H1 (cell line): Measurements from ENCODE around the gene ZXDC. TPM values are rescaled to one million over a fixed set of nuclear protein-coding genes. Genes with fewer than 3 reads are reported as not detected.

Experiments used
- CTCF ChIA-PET: fragments of 300-600 bp; sonication (Branson Sonifier 250); formaldehyde crosslinking; loops from one replicate; lab custom pipeline; 2021; ENCODE audit not compliant: partially characterized antibody; lab: Charles Lee
- POLR2A ChIA-PET: fragments of 300-600 bp; sonication (Branson Sonifier 250); formaldehyde crosslinking; loops from one replicate; lab custom pipeline; 2021; ENCODE audit warnings: inconsistent platforms; ENCODE audit not compliant: partially characterized antibody; lab: Charles Lee
- DNase-seq, 2 experiments: peaks; one replicate each; pipeline versions ENCODE4 v3.0.0 to v3.0.0-alpha.2; 2010 to 2022; ENCODE audit warnings: low spot score in 2 of 2, low read depth in 1 of 2, mixed read lengths in 1 of 2
- FAIRE-seq: peaks from 2 replicates; lab custom pipeline; 2011; peaks lifted over from hg19 to GRCh38; lab: Jason Lieb, UNC
- H2AFZ ChIP-seq: 2 replicates; pipeline ENCODE4 v1.8.1; 2012; ENCODE audit warnings: low read length, inconsistent platforms
- H2AK5ac ChIP-seq: 2 replicates; pipeline ENCODE4 v1.6.1; 2013; ENCODE audit warnings: low read depth, low read length
- H2BK120ac ChIP-seq: replicated peaks from 2 replicates; pipeline ENCODE3; 2013; ENCODE audit warnings: low read depth, low read length, inconsistent platforms
- H2BK12ac ChIP-seq: 2 replicates; pipeline ENCODE4 v1.6.1; 2013; ENCODE audit warnings: low read depth, low read length
- H2BK15ac ChIP-seq: 2 replicates; pipeline ENCODE4 v1.6.1; 2013; ENCODE audit warnings: low read length
- H2BK20ac ChIP-seq: 2 replicates; pipeline ENCODE4 v1.6.1; 2013; ENCODE audit warnings: low read length
- H2BK5ac ChIP-seq: 2 replicates; pipeline ENCODE4 v1.6.1; 2013; ENCODE audit warnings: low read depth, low read length
- H3K14ac ChIP-seq: 2 replicates; pipeline ENCODE4 v1.6.1; 2013; ENCODE audit warnings: inconsistent platforms; ENCODE audit not compliant: insufficient read length
- H3K18ac ChIP-seq: 2 replicates; pipeline ENCODE4 v1.6.1; 2013; ENCODE audit warnings: low read length; ENCODE audit errors: extremely low read depth
- H3K23ac ChIP-seq: 2 replicates; pipeline ENCODE4 v1.6.1; 2013; ENCODE audit warnings: inconsistent platforms; ENCODE audit not compliant: insufficient read length
- H3K23me2 ChIP-seq: 2 replicates; pipeline ENCODE4 v1.6.1; 2013; ENCODE audit warnings: low read depth, low read length
- H3K27ac ChIP-seq: 2 replicates; pipeline ENCODE4 v1.6.1; 2011; ENCODE audit warnings: low read depth, low read length, inconsistent platforms
- H3K27me3 ChIP-seq, 4 experiments: replicated peaks in 1 of 4; 1 replicate in 1 of 4; 2 replicates in 3 of 4; pipeline versions ENCODE4 v1.6.1 to v1.8.1; 2011 to 2013; ENCODE audit warnings: low read length in 3 of 4, mild to moderate bottlenecking in 3 of 4, inconsistent platforms in 2 of 4, mixed read lengths in 2 of 4, moderate library complexity in 1 of 4; ENCODE audit not compliant: control insufficient read depth in 3 of 4, insufficient read depth in 3 of 4; ENCODE audit errors: extremely low read depth in 1 of 4
- H3K36me3 ChIP-seq, 4 experiments: 2 replicates each; pipeline versions ENCODE4 v1.6.1 to v1.8.1; 2011 to 2013; ENCODE audit warnings: mild to moderate bottlenecking in 4 of 4, low read length in 3 of 4, moderate library complexity in 2 of 4, control low read depth in 1 of 4, inconsistent platforms in 1 of 4; ENCODE audit not compliant: insufficient read depth in 4 of 4, control insufficient read depth in 2 of 4
- H3K4ac ChIP-seq: replicated peaks from 2 replicates; pipeline ENCODE3; 2013; ENCODE audit warnings: low read length, low read depth, mixed read lengths, inconsistent platforms; ENCODE audit not compliant: insufficient read length
- H3K4me1 ChIP-seq, 4 experiments: replicated peaks in 1 of 4; 1 replicate in 1 of 4; 2 replicates in 3 of 4; pipeline versions ENCODE4 v1.6.1 to v1.8.1; 2011 to 2013; ENCODE audit warnings: low read length in 3 of 4, inconsistent platforms in 2 of 4, mixed read lengths in 1 of 4; ENCODE audit not compliant: insufficient read depth in 4 of 4, control insufficient read depth in 3 of 4
- H3K4me2 ChIP-seq, 2 experiments: 2 replicates each; pipeline versions ENCODE4 v1.6.1 to v1.8.1; 2011 to 2013; ENCODE audit warnings: low read depth in 2 of 2, low read length in 2 of 2, control low read depth in 1 of 2, inconsistent platforms in 1 of 2, mild to moderate bottlenecking in 1 of 2; ENCODE audit not compliant: insufficient read depth in 1 of 2
- H3K4me3 ChIP-seq, 4 experiments: fragments of 200-600, 300-600 bp in 1 of 4; sonication (generic), shearing (Covaris generic), sonication (Bioruptor Twin) in 1 of 4; 2 replicates each; pipeline versions ENCODE4 v1.5.1 to v1.8.1; 2011 to 2016; ENCODE audit warnings: low read length in 4 of 4, low read depth in 3 of 4, control low read depth in 2 of 4, inconsistent platforms in 2 of 4, mild to moderate bottlenecking in 2 of 4, mixed read lengths in 1 of 4, moderate library complexity in 1 of 4; ENCODE audit not compliant: insufficient read depth in 2 of 4; ENCODE audit errors: extremely low read depth in 1 of 4
- H3K56ac ChIP-seq: replicated peaks from 2 replicates; pipeline ENCODE3; 2013; ENCODE audit warnings: low read depth, mild to moderate bottlenecking, mixed read lengths, low read length, inconsistent platforms; ENCODE audit not compliant: insufficient read length
- H3K79me1 ChIP-seq: 2 replicates; pipeline ENCODE4 v1.6.1; 2013; ENCODE audit warnings: low read depth, low read length, control low read depth
- H3K79me2 ChIP-seq, 2 experiments: 2 replicates each; pipeline versions ENCODE4 v1.6.1 to v1.8.1; 2012 to 2013; ENCODE audit warnings: low read length in 2 of 2, mild to moderate bottlenecking in 2 of 2, inconsistent platforms in 1 of 2; ENCODE audit not compliant: insufficient read depth in 2 of 2, control insufficient read depth in 1 of 2
- H3K9ac ChIP-seq, 4 experiments: replicated peaks in 1 of 4; 1 replicate in 1 of 4; 2 replicates in 3 of 4; pipeline versions ENCODE4 v1.6.1 to v1.8.1; 2011 to 2013; ENCODE audit warnings: low read depth in 3 of 4, low read length in 3 of 4, control low read depth in 2 of 4, mild to moderate bottlenecking in 2 of 4, moderate library complexity in 2 of 4, inconsistent platforms in 1 of 4; ENCODE audit errors: extremely low read depth in 1 of 4
- H3K9me3 ChIP-seq, 2 experiments: 2 replicates each; pipeline versions ENCODE4 v1.6.1 to v1.8.1; 2012 to 2013; ENCODE audit warnings: mild to moderate bottlenecking in 2 of 2, moderate library complexity in 2 of 2, control low read depth in 1 of 2, inconsistent platforms in 1 of 2, low read depth in 1 of 2, low read length in 1 of 2, mixed read lengths in 1 of 2; ENCODE audit not compliant: insufficient read depth in 2 of 2
- H4K20me1 ChIP-seq, 2 experiments: replicated peaks in 1 of 2; 2 replicates each; pipeline versions ENCODE3 to v1.8.1; 2011 to 2013; ENCODE audit warnings: inconsistent platforms in 2 of 2, low read length in 2 of 2, mild to moderate bottlenecking in 1 of 2; ENCODE audit not compliant: insufficient read depth in 2 of 2, control insufficient read depth in 1 of 2
- H4K5ac ChIP-seq: 2 replicates; pipeline ENCODE4 v1.6.1; 2013; ENCODE audit warnings: low read length, low read depth, mixed read lengths, inconsistent platforms; ENCODE audit not compliant: insufficient read length
- H4K8ac ChIP-seq: 2 replicates; pipeline ENCODE4 v1.8.0; 2013; ENCODE audit warnings: mild to moderate bottlenecking, moderate library complexity, low read length, inconsistent platforms; ENCODE audit not compliant: insufficient read depth; ENCODE audit errors: extremely low read depth
- H4K91ac ChIP-seq: replicated peaks from 2 replicates; pipeline ENCODE3; 2013; ENCODE audit warnings: low read length, mixed read lengths, inconsistent platforms; ENCODE audit not compliant: insufficient read length
- BRCA1 ChIP-seq: IDR thresholded peaks from 2 replicates; pipeline ENCODE4 v1.6.1; 2012; ENCODE audit warnings: low read depth, low read length, improper control_type of control experiment
- CBX5 ChIP-seq: fragments of 300-800, 300-1000 bp; sonication (generic); IDR thresholded peaks from 2 replicates; pipeline ENCODE4 v1.7.1; 2016; ENCODE audit warnings: antibody characterized with exemption, low read length, low read depth
- CEBPB ChIP-seq: IDR thresholded peaks from 2 replicates; pipeline ENCODE4 v1.6.1; 2012; ENCODE audit warnings: low read depth, low read length
- EGR1 ChIP-seq: IDR thresholded peaks from 2 replicates; pipeline ENCODE4 v1.6.1; 2011; ENCODE audit warnings: low read depth, low read length, borderline replicate concordance
- GABPA ChIP-seq: IDR thresholded peaks from 2 replicates; pipeline ENCODE4 v1.6.1; 2011; ENCODE audit warnings: mild to moderate bottlenecking, low read length, moderate library complexity, borderline replicate concordance; ENCODE audit not compliant: insufficient read depth
- JUN ChIP-seq: IDR thresholded peaks from 2 replicates; pipeline ENCODE4 v1.6.1; 2011; ENCODE audit warnings: low read depth, mild to moderate bottlenecking, improper control_type of control experiment, low read length
- NRF1 ChIP-seq: IDR thresholded peaks from 2 replicates; pipeline ENCODE4 v1.6.1; 2011; ENCODE audit warnings: mild to moderate bottlenecking, low read depth, low read length, improper control_type of control experiment
- SIX5 ChIP-seq: IDR thresholded peaks from 2 replicates; pipeline ENCODE4 v1.6.1; 2011; ENCODE audit warnings: mild to moderate bottlenecking, low read depth, low read length
- SP2 ChIP-seq: IDR thresholded peaks from 2 replicates; pipeline ENCODE4 v1.6.1; 2012; ENCODE audit warnings: mild to moderate bottlenecking, low read length, inconsistent platforms
- WGBS, 2 experiments: shearing (Covaris generic) in 1 of 2; methylation state at CpG; one replicate each; pipeline versions ENCODE4 v1.1.6 to v1.1.7; 2013 to 2015; ENCODE audit warnings: low lambda C conversion rate in 2 of 2, mixed read lengths in 2 of 2, inconsistent platforms in 1 of 2, low coverage in 1 of 2, missing lambda C conversion rate in 1 of 2; ENCODE audit not compliant: insufficient replicate concordance in 2 of 2, insufficient coverage in 1 of 2, insufficient read length in 1 of 2; ENCODE audit errors: extremely low coverage in 1 of 2, missing lambda C conversion rate in 1 of 2; 5-methylcytosine and 5-hydroxymethylcytosine counted together
- polyA plus RNA-seq, 7 experiments: library from polyadenylated mRNA; depleted of rRNA in 3 of 7; stranded (reverse) in 5 of 7; unstranded in 2 of 7; fragments of >200 nt in 5 of 7; fragments of 200-250 nt in 2 of 7; gene quantifications; 1 replicate in 5 of 7; 2 replicates in 1 of 7; 4 replicates in 1 of 7; pipeline versions ENCODE4 v1.2.1 to v1.2.3, GENCODE V29; 2011 to 2013; ENCODE audit warnings: missing spikeins in 2 of 7, mixed read lengths in 2 of 7
- total RNA-seq: library from RNA; stranded (reverse); fragmentation: NEBNext Ultra II Directional; extraction: Animal tissue kit (Norgen Biotek cat#: 25700); gene quantifications from 2 replicates; pipeline ENCODE4 v1.2.1, GENCODE V29; 2021

ZXDC gene
- total and polyA plus RNA-seq, 2 of the 8 experiments (the other 6 are each of a cell fraction or from before 2014, with no cell fraction given) = 12.7 to 24.3 TPM

GRCh38 chr3:126456766-126457388 lies 18.8 kb downstream of the ZXDC start:
- WGBS, 2 experiments = 89% methylated on average over 12 of the region's 12 CpGs; no CpG with 5 or more reads in 1 of the 2 experiments
- H3K79me2 ChIP-seq = no peaks in the 10 kb centered on the region; a peak in 2 of 4 replicates
- peaks cover 12 to 54% (median 28%) of the 10 kb centered on the region in 4 experiments; a peak in 6 of 8 replicates for H3K36me3 ChIP-seq

More at GRCh38 chr3:126456766-126457388, 18.8 kb downstream of the ZXDC start:
- DNase-seq (no peak), FAIRE-seq (no peak)
- Histone ChIP-seq H2AK5ac (no peak overlapping the region), H4K20me1 (peaks cover 0 to 12% of the 10 kb centered on the region in 2 experiments), H3K14ac (no peak overlapping the region), H2AFZ (no peak overlapping the region), H3K27ac (no peak overlapping the region), H3K56ac (no peak overlapping the region), H2BK15ac (no peak overlapping the region), H3K23me2 (no peaks in the 10 kb centered on the region), H2BK20ac (no peak overlapping the region), H3K4me3 (no peak overlapping the region), H3K23ac (no peak overlapping the region), H3K79me1 (peaks cover 6% of the 10 kb centered on the region; the same call in 1 of the 2 replicates), H3K18ac (no peak overlapping the region), H3K4me2 (no peak overlapping the region), H3K9me3 (no peaks in the 10 kb centered on the region), H3K27me3 (no peaks in the 10 kb centered on the region), H3K4me1 (no peaks in the 10 kb centered on the region), H4K91ac (no peak overlapping the region), H2BK120ac (no peak overlapping the region), H4K5ac (no peak overlapping the region), H2BK12ac (no peak overlapping the region), H4K8ac (no peak overlapping the region), H3K9ac (no peak overlapping the region), H2BK5ac (no peak overlapping the region), H3K4ac (no peak overlapping the region)
- POLR2A ChIA-PET = interaction anchor here (0.6 to 1.4 kb wide), 3 partner anchors 8 to 440 kb away, joined by 3 to 6 read pairs (median 4); no protein-coding TSS in a partner anchor
- CTCF ChIA-PET = interaction anchor here (0.8 to 1.3 kb wide), 6 partner anchors 10 to 627 kb away, joined by 3 to 8 read pairs (median 3); no protein-coding TSS in a partner anchor
- TF ChIP-seq BRCA1 = no peak
- no peak for TF ChIP-seq SP2
- TF ChIP-seq EGR1 = no peak
- TF ChIP-seq NRF1 = no peak
- TF ChIP-seq CEBPB = no peak
- no peak for TF ChIP-seq GABPA
- no peak for TF ChIP-seq JUN
- no peak for TF ChIP-seq CBX5
- no peak for TF ChIP-seq SIX5
